Muscle layer of colon (tissue), 2 donors: Measurements from ENCODE around the gene SMIM41.

Source experiments
- H3K27ac ChIP-seq: one replicate; pipeline ENCODE4 v1.7.0; 2013; ENCODE audit warnings: low read depth, mild to moderate bottlenecking, low read length, moderate library complexity
- H3K27me3 ChIP-seq, 2 donors: one replicate each; pipeline ENCODE4 v1.7.0; 2013; ENCODE audit warnings: low read length in 2 of 2, mild to moderate bottlenecking in 2 of 2; ENCODE audit not compliant: insufficient read depth in 2 of 2, control insufficient read depth in 1 of 2
- H3K36me3 ChIP-seq: one replicate; pipeline ENCODE4 v1.7.0; 2013; ENCODE audit warnings: mild to moderate bottlenecking, low read length; ENCODE audit not compliant: insufficient read depth
- H3K4me1 ChIP-seq: one replicate; pipeline ENCODE4 v1.7.0; 2013; ENCODE audit warnings: mild to moderate bottlenecking, low read length; ENCODE audit not compliant: insufficient read depth
- H3K4me3 ChIP-seq, 2 donors: one replicate each; pipeline ENCODE4 v1.7.0; 2013; ENCODE audit warnings: low read length in 2 of 2, low read depth in 1 of 2, mild to moderate bottlenecking in 1 of 2, moderate library complexity in 1 of 2
- H3K9ac ChIP-seq: one replicate; pipeline ENCODE4 v1.7.0; 2013; ENCODE audit warnings: low read length
- H3K9me3 ChIP-seq: one replicate; pipeline ENCODE4 v1.7.0; 2013; ENCODE audit warnings: mild to moderate bottlenecking, low read length
- donor health status: abdominal sarcoma.
- donor health status: Adenocarcinoma of cecum.

SMIM41 gene

DNA sequence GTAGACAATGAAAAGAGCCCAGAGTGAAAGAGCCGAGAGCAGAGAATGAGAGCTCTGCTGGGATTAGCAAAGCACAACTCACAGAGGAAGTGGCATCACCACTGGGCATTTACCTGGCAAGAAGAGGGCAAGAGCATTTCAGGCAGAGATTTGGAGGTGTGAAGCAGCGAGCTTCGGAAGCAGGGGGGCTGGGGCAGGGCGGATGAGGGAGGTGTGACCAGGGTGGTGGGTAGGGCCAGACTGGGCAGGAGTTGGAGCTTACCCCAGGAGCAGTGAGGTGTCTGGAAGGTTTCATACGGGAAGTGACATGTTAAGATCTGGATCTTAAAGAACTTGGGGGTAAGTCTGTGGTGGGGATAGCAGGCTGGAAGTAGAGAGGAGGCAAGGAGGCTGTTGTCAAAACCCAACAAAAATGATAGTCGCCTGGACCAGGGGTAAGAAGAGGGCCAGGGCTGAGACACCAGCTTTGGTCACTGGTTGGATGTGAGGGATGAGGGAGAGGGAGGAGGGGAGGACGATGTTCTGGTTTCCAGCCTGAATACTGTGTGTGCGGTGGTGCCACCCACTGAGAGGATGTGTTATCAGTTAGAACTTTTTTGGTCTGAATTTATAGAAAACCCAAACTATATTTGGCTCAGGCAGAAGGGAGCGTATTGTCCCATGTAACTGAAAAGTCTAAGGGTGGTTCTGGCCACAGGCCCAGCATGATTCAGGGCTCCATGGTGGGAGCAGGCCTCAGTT, 5.2 kb downstream of the SMIM41 start:
- H3K27me3 ChIP-seq = peaks cover 0 to 4% of the 10 kb centered on the region in 2 donors
- peaks cover 21% of the 10 kb centered on the region for H3K4me1 ChIP-seq
- H3K9me3 ChIP-seq = no peaks in the 10 kb centered on the region
- H3K36me3 ChIP-seq = no peaks in the 10 kb centered on the region
- no peak overlapping the region for H3K9ac ChIP-seq
- no peak overlapping the region for H3K27ac ChIP-seq
- no peak overlapping the region for H3K4me3 ChIP-seq

DNA sequence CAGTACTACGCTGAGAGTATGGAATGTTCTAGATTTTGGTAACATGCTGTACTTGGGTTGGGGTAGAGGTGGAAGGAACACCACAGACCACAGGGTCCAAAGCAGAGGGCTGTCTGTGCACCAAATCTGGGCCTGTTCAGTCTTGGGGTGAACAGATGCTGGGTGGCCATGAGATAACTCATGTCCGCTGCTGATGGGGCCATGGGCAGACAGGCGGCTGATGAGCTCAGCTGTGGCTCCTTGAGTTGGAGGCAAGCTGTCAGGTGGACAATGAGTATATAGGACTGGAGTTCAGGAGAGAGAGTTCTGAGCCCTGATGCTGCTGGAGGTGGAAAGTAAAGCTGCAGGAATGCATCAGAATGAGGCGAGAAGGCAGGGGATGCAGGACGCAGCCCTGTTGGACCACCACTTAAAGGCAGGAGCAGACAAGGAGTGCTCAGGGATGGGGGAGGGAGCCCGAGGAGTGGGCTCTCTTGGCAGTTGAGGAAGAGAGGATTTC, 6.2 kb downstream of the SMIM41 start:
- Histone ChIP-seq H3K4me1 (peaks cover 21% of the 10 kb centered on the region), H3K4me3 (no peak overlapping the region), H3K9ac (no peak overlapping the region), H3K27me3 (peaks cover 0 to 4% of the 10 kb centered on the region in 2 donors), H3K36me3 (no peaks in the 10 kb centered on the region), H3K9me3 (no peaks in the 10 kb centered on the region), H3K27ac (no peak overlapping the region)

DNA sequence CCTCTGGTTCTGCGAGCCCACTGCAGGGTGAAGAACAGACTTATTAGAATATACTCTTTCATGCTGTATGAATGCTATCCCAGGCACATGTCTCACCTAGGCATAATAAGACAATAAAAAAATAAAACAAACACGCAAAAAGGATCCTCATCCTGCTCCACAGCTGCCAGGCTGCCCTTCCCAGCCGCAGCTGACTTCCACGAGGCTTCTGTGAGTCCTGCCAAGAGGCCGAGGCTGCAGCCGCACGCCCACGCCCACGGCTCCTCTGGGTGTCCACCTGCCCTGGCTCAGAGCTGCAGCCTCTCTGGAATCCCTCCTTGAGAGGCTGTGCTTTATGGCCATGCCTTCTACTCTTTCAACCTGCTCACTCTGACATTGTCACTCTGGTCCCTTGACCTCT, 6.9 kb downstream of the SMIM41 start:
- Histone ChIP-seq H3K27me3 (peaks cover 0 to 4% of the 10 kb centered on the region in 2 donors), H3K9ac (no peak overlapping the region), H3K36me3 (no peaks in the 10 kb centered on the region)

DNA sequence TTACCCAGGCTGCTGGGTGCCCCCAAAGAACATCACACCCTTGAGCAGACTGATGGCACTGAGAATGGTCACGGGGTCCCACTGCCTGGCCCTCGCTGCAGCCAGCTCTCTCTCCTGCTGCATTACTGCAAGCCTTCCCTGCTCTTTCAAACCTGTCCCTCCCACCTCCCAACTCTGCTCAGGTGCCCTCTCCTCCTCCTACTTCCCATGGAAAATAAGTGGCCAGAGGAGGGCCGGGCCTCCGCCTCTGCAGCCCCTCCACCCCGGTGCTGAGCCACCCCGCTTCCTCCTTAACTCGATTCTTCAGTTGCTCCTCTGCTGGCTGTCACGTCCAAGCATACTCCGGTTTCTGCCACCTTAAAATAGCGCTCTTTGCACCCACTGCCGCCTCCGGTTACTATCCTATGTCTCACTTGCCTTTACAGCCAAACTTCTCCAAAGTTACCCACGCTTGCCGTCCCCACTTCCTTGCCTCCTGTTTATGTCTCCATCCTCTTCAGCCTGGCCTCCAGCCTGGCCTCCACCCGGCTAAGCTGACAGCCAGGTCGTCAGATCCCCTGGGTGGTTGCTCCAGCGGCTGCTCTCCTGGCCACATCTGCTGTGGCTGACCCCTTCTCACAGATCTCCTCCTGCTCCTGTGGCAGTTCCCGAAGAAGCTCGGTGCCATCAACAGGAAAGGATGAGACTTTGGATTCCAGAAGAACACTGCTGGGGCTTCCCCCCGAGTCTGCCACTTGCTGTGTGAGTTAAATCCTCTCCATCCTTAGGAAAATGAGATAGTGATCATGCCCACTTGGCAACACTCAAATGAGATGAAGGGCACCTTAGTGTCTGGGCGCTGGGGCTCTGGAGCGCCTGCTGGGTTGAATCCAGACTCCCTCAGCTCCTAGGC, 7.7 kb downstream of the SMIM41 start:
- Histone ChIP-seq H3K9ac (no peak overlapping the region), H3K27ac (no peak overlapping the region), H3K27me3 (peaks cover 0 to 4% of the 10 kb centered on the region in 2 donors), H3K36me3 (no peaks in the 10 kb centered on the region), H3K4me3 (no peak overlapping the region), H3K9me3 (no peaks in the 10 kb centered on the region), H3K4me1 (peaks cover 10% of the 10 kb centered on the region)

More for the DNA sequence above, 6.9 kb downstream of the SMIM41 start:
- Histone ChIP-seq H3K4me1 (peaks cover 18% of the 10 kb centered on the region), H3K27ac (no peak overlapping the region), H3K4me3 (no peak overlapping the region), H3K9me3 (no peaks in the 10 kb centered on the region)

DNA sequence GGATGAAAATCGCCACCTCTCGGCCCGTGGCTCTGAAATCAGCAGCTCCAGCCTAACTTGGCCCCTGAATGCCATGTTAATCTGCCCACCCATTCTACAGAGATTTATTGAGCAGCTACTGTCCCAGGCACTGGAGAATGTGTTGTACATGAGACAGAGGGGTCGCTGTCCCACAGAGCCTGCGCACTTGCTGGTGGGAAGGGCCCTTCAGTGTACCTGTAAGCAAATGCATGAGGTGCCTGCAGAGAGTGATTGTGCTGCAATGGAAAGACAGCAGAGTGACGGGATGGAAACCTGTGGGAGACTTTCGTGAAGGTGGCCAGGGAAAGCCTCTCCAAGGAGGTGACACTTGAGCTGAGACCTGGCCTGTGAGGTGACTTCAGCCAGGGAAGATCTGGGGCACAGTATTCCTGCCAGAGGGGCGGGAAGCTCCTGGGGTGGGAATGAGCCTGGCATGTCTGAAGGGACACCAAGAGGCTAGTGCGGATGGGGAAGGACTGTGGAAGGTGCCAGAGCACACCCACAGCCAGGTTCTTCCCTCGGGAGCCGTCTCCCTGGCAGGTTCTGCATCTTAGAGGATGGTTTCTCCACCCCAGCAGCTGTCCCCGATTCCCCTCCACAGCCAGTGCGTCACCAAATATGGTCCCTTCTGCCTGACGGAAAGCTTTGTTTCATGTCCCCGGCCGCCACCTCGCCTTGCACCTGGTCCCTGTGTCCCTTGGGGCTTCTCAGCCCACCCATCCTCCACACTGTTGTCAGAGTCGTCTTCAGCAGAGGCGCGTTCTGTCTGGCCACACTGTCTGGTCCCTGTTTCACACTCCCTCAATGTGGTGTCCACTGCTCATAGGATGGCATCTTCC, 8.7 kb downstream of the SMIM41 start:
- H3K27ac ChIP-seq = no peak overlapping the region
- H3K36me3 ChIP-seq = no peaks in the 10 kb centered on the region
- peaks cover 3% of the 10 kb centered on the region for H3K4me1 ChIP-seq
- H3K4me3 ChIP-seq = no peak overlapping the region
- H3K9me3 ChIP-seq = no peaks in the 10 kb centered on the region
- peaks cover 0 to 4% of the 10 kb centered on the region in 2 donors for H3K27me3 ChIP-seq
- H3K9ac ChIP-seq = no peak overlapping the region

DNA sequence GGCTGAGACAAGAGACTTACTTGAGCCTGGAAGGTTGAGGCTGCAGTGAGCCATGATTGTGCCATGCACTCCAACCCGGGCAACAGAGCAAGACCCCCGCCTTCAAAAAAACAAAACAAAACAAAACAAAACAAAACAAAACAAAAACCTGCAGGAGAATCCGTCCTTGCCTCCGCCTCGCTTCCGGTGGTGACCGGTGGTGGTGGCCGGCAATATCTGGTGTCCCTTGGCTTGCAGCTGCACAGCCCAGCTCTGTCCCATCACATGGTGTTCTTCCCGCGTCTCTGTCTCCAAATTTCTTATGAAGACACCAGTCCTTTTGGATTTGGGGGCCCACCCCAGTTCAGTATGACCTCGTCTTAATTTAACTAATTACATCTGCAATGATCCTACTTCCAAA, 10.0 kb downstream of the SMIM41 start:
- Histone ChIP-seq H3K4me3 (no peak overlapping the region), H3K27ac (no peak overlapping the region), H3K4me1 (no peaks in the 10 kb centered on the region), H3K36me3 (no peaks in the 10 kb centered on the region), H3K27me3 (peaks cover 0 to 4% of the 10 kb centered on the region in 2 donors), H3K9me3 (no peaks in the 10 kb centered on the region), H3K9ac (no peak overlapping the region)

DNA sequence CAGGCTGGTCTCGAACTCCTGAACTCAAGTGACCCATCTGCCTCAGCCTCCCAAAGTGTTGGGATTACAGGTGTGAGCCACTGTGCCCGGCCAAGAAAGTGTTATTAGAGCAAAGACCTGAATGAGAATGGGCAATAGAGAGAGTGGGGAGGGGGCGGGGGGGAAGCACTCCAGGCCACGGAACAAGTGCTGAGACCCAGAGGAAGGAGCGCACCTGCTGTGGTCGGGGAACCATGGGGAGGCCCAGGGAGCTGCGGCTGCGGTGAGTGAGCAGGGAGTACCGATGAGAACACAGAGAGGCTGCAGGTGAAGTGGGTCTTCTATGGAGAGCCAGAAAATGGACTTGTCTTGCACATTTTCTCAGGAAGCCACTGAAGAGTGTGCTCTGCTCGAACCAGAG, 10.8 kb downstream of the SMIM41 start:
- Histone ChIP-seq H3K36me3 (no peaks in the 10 kb centered on the region), H3K27me3 (peaks cover 0 to 4% of the 10 kb centered on the region in 2 donors), H3K9me3 (no peaks in the 10 kb centered on the region), H3K4me3 (no peak overlapping the region), H3K4me1 (no peaks in the 10 kb centered on the region), H3K9ac (no peak overlapping the region), H3K27ac (no peak overlapping the region)

DNA sequence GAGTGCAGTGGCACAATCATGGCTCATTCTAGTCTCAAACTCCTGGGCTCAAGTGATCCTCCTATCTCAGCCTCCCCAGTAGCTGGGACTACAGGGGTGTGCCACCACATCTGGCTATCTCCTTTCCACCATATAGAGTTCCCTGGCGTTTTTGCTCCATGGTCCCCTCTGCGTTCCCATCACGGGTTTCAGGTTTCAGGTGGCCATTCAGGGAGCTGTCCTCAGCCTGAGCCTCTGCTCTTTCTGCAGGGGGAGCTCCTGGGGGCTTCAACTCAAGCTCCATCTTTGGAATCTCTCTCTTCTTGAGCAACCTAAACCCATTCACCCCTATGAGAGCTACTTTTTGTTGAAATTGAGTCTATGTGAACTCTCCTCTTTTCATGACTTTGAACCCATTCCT, 11.6 kb downstream of the SMIM41 start:
- Histone ChIP-seq H3K27me3 (peaks cover 0 to 4% of the 10 kb centered on the region in 2 donors), H3K9ac (no peak overlapping the region), H3K36me3 (no peaks in the 10 kb centered on the region), H3K9me3 (no peaks in the 10 kb centered on the region), H3K4me1 (no peaks in the 10 kb centered on the region), H3K4me3 (no peak overlapping the region), H3K27ac (no peak overlapping the region)

DNA sequence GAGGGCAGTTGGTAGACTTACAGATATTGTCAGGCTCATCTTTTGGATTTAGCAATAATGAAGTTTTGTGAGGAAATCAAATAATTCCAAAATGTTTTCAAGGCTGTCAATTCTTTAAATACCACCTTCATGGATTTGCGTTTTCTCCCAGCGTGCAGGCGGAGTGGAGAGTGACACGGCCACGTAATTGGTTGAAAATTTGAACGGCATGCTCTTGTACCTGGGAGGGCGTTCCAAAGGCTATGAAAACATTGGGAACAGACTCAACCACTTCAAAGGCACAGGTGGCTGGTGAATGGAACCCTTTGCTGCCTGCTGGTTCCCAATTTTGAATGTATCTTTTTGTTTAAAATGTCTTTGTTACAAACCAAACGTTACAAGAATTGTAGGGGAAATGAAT, 12.4 kb downstream of the SMIM41 start:
- no peaks in the 10 kb centered on the region for H3K36me3 ChIP-seq
- H3K4me1 ChIP-seq = no peaks in the 10 kb centered on the region
- H3K27me3 ChIP-seq = peaks cover 0 to 4% of the 10 kb centered on the region in 2 donors
- H3K9me3 ChIP-seq = no peaks in the 10 kb centered on the region
- no peak overlapping the region for H3K9ac ChIP-seq
- no peak overlapping the region for H3K4me3 ChIP-seq
- H3K27ac ChIP-seq = no peak overlapping the region

DNA sequence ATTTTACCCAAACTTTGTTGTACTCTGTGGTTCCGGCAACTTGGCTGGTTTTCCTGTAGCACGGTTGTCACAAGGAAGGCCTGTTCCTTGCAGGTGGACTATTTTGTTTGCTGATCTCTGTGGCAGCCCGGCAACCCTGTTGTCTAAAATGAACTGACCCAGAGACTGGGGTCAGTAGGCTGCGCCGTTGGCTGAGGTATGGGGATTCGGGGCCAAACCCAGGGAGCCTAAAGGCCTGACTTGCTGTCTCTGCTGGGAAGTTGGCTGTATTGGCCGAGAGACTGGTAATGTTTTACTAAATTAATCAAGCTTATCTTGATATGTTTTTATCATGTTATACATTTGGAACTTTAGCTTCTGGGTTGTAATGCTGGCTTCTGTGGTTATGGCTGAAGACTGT, 13.8 kb downstream of the SMIM41 start:
- H3K27me3 ChIP-seq = peaks cover 0 to 4% of the 10 kb centered on the region in 2 donors
- H3K27ac ChIP-seq = no peak overlapping the region
- no peaks in the 10 kb centered on the region for H3K9me3 ChIP-seq
- no peak overlapping the region for H3K4me3 ChIP-seq
- no peaks in the 10 kb centered on the region for H3K36me3 ChIP-seq
- H3K4me1 ChIP-seq = no peaks in the 10 kb centered on the region
- no peak overlapping the region for H3K9ac ChIP-seq
